GM19455 (cell line): ENCODE data around the gene PIK3C2A.
"Not testable (repeated sequence)": the region's sequence is repeated elsewhere in the genome, so short reads cannot be mapped to it uniquely, and the experiment has no call there.

ENCODE experiments used
- ATAC-seq: cut with Tn5 transposase; IDR thresholded peaks from one replicate; pipeline ENCODE4 v1.9.1; 2021; ENCODE audit not compliant: unreplicated experiment

Gene PIK3C2A, protein sequence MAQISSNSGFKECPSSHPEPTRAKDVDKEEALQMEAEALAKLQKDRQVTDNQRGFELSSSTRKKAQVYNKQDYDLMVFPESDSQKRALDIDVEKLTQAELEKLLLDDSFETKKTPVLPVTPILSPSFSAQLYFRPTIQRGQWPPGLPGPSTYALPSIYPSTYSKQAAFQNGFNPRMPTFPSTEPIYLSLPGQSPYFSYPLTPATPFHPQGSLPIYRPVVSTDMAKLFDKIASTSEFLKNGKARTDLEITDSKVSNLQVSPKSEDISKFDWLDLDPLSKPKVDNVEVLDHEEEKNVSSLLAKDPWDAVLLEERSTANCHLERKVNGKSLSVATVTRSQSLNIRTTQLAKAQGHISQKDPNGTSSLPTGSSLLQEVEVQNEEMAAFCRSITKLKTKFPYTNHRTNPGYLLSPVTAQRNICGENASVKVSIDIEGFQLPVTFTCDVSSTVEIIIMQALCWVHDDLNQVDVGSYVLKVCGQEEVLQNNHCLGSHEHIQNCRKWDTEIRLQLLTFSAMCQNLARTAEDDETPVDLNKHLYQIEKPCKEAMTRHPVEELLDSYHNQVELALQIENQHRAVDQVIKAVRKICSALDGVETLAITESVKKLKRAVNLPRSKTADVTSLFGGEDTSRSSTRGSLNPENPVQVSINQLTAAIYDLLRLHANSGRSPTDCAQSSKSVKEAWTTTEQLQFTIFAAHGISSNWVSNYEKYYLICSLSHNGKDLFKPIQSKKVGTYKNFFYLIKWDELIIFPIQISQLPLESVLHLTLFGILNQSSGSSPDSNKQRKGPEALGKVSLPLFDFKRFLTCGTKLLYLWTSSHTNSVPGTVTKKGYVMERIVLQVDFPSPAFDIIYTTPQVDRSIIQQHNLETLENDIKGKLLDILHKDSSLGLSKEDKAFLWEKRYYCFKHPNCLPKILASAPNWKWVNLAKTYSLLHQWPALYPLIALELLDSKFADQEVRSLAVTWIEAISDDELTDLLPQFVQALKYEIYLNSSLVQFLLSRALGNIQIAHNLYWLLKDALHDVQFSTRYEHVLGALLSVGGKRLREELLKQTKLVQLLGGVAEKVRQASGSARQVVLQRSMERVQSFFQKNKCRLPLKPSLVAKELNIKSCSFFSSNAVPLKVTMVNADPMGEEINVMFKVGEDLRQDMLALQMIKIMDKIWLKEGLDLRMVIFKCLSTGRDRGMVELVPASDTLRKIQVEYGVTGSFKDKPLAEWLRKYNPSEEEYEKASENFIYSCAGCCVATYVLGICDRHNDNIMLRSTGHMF (N-terminal part only)

DNA sequence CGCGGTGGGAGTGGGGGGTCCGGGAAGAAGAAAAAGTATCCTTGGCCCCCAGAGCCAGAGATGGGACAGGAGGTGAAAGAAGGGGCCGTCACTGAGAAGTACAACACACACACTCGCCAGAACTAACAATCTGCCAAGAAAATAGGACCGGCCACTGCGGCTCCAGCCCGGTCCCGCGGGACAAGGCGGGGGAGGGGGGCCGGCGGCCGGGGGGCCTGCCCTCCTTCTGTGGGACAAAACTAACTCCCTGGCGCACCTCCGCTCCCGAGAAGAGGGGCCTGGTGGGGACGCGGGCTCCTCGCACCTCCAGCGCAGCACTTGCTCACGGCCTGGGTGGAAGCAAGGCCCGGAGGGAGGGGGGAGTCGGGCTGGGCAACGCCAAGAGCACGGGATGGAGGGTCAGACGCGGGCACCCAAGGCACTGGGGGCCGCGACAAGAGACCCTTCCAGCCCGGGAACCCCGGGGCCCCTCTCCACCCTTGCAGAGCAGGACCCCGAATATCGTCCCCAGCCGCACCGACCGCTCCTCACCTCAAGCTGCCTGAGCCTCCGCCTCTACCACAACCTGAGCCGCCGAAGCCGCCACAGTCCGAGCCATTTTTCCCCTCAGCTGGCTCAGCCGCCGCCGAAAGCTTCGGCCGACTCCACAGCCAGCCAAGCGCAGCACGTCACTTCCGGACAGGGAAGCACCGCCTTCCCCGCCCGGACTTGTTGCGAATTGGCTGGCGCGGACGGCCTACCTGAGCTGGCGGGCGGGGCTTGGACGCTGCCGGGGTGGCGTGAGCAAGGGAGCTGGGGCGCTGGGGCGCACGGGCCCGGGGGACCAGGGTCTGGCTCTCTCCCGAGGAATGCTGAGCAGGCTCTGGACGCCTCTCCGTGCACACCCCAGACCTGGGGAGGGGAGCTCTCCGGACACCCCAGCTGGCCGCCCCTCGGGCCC, at the start of gene PIK3C2A:
TSS of gene PIK3C2A (minus strand) at position 670 of the 940 bp plus-strand sequence. CDS start 38,245 bp downstream, outside the sequence.
- ATAC-seq: peak; percentile 97

DNA sequence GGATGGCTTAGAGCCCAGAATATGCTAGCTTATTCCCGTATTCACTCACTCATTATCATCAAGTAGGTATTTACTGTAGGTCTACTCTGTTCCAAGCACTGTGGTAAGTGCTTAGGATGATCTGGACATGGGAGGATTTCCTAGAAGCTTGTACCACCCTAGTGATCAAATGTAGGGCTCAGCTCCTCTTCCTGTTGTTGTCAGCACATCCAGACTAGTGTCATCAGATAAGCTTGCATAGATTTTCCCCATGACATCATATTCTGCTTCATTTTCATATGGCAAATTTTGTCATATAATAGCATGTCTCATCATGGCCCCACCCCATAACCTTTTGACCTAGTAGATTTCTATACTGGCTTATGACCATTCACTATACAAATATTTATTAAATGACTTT, 49.4 kb upstream of the PIK3C2A start:
- ATAC-seq: no peak

DNA sequence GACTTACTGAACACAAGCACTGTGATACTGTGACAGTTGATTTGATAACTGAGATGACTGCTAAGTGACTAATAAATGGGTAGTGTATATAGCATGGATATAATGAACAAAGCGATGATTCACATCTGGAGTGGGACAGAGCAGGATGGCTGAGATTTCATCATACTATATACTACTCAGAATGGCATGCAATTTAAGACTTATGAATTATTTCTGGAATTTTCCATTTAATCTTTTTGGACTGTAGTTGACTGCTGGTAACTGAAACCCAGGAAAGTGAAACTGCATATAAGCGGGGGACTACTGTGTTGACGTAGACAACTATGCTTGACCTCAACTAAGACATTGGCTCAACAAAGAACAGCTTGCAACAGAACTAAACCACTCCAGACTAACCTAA, 48.7 kb upstream of the PIK3C2A start:
- ATAC-seq: no peak

DNA sequence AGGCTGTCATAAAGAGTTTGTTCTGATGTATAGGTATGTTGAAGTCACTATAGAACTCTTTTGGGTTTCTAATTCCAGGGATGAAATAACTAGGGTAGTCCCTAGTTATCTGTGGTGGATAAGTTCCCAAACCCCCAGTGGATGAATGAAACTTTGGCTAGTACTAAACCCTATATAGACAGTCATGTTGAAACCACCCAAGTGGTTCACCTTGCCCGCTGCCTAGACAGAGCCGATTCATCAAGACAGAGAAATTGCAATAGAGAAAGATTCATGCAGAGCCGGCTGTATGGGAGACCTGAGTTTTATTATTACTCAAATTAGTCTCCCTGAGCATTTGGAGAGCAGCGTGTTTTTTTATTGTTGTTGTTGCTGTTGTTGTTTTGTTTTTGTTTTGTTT, 44.9 kb upstream of the PIK3C2A start:
- ATAC-seq: no peak

DNA sequence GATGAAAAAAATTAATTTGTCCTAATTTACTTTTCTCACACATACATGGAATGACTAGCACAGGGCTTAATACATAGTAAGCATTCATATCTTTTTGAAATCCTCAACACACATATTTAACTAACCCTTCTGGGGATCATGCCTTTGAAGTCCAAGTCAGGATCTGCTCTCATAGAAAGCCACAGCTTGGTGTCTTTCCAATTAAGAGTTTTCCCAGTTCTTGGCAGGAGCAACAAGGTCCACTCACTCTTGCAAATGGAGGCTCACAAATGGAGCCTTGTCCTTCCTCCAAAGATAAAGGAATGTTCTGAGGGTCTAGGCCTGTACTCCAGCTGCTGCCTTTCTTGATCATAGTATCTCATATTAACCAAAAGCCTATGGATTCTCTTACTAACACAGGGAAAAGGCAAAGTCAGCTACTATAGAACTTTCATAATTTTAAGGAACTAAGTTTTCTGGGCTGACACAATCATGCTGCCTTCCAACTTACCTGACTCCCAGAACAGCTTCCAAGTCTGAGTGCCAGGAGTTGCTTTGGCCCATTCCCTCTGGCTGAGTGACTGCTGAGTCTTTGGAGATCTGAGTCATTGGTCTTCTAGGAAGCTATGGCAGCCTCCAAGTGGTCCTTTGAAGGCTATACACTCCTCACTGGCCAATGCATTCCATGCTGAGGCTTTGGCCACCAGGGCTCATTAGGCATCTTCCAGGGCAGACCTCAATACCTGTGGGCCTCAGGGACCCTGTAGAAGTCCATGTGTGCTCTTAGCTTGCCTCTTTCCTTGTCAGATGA, 43.0 kb upstream of the PIK3C2A start:
- no peak for ATAC-seq

DNA sequence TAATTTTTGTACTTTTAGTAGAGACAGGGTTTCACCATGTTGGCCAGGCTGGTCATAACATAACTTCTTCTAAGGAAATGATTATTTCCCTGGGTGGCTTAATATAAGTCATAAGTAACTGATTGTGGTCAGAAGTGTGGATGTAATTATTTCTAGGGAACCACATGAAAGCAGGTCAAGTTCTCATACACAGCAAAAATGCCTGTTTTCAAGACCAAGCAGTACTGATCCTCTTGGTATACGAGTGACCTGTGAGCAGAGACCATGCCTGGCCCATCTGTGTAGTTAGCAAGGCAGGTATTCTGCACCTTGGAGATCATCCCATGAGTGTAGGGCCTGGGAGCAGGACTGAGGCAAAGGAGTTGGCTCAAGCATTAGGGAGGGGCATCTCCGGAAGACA, 36.3 kb upstream of the PIK3C2A start:
- peak; percentile 62 for ATAC-seq

DNA sequence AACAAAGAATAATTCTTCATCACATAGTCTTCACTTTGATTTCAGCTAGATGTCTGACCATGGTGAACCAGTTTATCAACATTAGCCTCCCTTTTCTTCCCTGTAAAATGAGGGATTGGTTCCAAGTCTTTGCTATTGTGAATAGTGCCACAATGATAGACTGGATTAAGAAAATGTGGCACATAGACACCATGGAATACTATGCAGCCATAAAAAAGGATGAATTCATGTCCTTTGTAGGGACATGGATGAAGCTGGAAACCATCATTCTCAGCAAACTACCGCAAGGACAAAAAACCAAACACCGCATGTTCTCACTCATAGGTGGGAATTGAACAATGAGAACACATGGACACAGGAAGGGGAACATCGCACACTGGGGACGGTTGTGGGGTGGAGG, 35.2 kb upstream of the PIK3C2A start:
- not testable (repeated sequence) for ATAC-seq

DNA sequence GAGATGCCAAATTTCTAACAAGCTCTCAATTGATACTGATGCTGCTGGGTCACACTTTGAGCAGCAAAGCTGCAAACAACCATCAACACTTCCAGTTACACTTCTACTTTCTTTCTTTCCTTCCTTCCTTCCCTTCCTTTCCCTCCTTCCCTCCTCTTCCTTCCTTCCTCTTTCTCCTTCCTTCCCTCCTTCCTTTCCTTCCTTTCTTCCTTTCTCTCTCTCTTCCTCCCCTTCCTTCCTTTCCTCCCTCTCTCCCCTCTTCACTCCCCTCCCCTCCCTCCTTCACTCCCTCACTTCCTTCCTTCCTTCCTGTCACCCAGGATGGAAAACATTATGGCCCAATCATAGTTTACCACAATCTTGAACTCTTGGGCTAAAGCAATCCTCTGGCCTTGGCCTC, 33.0 kb upstream of the PIK3C2A start:
- ATAC-seq: no peak

DNA sequence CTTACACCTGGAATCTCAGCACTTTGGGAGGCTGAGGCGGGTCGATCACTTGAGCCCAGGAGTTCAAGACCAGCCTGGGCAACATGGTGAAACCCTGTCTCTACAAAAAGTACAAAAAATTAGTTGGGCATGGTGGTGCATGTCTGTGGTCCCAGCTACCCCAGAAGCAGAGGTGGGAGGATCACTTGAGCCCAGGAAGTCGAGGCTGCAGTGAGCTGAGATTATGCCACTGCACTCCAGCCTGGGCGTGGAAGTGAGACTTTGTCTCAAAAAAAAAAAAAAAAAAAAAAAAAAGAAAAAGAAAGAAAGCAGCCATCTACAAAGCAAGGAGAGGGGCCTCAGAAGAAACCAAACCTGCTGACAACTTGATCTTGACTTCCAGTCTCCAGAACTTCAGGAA, 32.1 kb upstream of the PIK3C2A start:
- not testable (repeated sequence) for ATAC-seq

DNA sequence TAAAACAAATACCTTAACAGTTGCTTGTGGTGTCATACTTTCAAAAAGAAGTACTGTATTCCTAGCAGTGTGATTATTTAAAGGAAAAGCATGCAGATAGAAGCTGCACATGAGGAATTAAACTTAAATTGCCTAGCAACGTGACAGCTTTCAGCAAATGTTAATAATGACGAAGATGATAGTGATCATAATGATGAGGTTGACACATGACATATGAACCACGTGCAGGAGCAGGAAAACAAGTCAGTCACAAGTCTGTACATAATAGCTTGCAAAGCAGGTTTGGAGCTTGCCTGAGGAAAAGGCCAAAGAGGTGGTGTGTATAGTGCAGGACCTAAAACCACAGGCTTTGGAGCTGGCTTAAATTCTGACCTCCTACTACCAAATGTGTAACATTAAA, 30.6 kb upstream of the PIK3C2A start:
- no peak for ATAC-seq

DNA sequence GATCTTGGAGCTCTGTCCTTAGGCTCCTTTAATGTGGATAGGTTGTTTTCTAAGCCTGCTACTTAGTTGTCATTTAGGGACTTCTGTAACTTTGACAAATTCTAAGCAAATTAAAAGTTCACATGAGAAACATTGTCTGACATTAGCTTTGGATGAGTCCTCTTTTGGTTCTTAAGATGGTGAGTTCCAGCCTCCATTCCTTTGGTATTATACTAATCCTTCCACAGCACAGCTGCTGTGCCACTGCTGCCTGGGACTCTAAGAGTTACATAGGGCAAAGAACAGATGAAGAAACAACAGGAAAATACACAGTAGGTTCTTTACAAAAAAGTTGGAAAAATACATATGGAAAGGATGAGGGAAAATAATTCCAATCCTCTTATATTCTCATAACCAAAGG, 25.3 kb upstream of the PIK3C2A start:
- no peak for ATAC-seq

DNA sequence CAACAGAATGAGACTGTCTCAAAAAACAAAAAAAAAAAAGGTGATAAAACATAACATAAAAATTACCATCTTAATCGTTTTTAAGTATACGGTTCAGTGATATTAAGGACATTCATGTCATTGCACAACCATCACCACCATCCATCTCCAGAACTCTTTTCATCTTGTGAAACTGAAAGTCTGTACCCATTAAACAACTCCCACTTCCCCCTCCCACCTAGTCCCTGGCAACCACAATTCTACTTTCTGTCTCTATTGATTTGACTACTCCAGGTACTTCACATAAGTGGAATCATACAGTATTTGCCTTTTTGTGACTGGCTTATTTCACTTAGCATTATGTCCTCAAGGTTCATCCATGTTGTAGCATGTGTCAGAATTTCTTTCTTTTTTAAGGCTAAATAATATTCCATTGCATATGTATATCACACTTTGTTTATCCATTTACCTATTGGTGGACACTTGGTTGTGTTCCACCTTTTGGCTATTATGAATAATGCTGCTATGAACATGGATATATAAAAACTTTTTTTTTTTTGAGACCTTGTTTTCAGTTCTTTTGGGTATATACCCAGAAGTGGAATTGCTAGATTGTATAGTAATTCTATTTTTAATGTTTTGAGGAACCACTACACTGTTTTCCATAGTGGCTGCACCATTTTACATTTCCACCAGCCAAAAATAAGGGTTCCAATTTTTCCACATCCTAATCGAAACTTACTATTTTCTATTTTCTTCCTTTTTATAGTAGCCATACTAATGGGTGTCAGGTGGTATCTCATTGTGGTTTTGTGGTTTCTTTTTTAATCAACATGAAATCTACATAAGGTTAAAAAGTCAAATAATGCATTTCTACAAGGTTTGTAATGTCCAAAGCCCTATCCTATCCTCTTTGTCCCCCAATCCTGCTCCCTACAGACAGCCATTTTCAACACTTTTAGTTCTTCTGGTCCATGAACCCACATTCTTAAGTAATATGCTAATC, 23.4 kb upstream of the PIK3C2A start:
- peak; percentile 89 for ATAC-seq

DNA sequence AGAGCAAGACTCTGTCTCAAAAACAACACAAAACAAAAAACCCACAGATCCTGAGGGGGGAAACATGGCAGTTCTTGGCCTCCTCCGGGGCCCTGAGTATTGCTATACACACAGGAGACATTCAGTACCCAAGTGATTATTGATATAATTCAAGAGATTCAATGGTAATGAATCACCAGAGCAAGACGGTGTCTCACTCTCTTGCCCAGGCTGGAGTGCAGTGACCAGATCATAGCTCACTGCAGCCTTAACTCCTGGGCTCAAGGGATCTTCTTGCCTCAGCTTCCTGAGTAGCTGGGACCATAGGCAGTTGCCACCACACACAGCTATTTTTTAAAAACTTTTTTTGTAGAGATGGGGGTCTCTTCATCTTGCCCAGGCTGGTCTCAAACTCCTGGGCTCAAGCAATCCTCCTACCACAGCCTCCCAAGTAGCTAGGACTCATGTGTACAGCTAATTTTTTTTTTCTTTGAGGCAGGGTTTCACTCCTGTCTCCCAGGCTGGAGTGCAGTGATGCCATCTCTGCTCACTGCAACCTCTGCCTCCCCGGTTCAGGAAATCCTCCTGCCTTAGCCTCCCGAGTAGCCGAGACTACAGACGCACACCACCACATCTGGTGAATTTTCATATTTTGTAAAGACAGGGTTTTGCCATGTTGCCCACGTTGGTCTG, 21.8 kb upstream of the PIK3C2A start:
- no peak for ATAC-seq

DNA sequence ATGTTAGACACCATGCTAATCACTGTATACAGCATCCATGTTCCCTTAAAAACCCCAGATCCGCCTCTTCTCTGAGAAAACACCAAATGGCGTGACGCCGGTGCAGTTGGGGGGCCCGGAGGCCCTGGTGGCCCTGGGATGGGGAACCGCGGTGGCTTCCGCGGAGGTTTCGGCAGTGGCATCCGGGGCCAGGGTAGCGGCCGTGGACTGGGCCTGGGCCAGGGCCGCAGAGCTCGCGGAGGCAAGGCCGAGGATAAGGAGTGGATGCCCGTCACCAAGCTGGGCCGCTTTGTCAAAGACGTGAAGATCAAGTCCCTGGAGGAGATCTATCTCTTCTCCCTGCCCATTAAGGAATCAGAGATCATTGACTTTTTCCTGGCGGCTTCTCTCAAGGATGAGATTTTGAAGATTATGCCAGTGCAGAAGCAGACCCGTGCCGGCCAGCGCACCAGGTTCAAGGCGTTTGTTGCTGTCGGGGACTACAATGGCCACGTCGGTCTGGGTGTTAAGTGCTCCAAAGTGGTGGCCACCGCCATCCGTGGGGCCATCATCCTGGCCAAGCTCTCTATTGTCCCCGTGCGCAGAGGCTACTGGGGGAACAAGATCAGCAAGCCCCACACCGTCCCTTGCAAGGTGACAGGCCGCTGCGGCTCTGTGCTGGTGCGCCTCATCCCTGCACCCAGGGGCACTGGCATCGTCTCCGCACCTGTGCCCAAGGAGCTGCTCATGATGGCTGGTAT, 20.6 kb upstream of the PIK3C2A start:
- not testable (repeated sequence) for ATAC-seq

DNA sequence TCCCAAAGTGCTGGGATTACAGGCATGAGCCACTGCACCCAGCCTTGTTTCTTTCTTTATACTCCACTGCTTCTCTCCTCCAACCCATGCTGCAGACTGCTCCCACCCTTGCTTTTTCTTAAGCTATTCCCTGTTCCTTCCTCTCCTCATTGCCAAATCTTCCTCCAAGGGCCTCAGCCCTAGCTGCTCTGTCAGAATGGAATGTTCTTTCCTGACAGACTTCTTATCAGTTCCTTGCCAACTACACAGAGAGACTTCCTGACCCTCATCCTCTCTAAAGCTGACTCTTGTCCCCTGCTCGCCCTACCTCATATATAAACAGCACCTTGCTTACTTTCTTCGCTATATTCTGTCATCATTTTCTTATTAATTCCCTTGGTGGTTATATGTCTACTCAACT, 16.9 kb upstream of the PIK3C2A start:
- ATAC-seq: no peak

DNA sequence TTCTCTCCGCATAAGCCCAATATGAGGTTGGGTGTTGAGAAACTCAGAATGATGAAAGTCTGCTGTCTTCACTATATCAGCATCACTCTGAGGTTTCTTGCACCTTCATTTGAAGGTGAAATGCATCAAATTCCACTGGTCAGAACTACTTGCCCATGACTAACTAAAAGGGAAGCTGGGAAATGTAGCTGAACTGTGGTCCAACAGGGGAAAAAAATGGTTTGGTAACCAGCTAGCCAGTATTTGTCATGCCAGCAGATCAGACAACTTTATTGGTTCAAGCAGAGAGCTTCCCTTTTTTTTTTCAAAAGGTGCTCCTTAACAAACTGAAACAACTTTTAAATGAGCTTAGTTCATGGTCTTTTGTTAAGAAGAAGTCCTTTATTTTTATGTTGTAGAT, 14.2 kb upstream of the PIK3C2A start:
- ATAC-seq: no peak

DNA sequence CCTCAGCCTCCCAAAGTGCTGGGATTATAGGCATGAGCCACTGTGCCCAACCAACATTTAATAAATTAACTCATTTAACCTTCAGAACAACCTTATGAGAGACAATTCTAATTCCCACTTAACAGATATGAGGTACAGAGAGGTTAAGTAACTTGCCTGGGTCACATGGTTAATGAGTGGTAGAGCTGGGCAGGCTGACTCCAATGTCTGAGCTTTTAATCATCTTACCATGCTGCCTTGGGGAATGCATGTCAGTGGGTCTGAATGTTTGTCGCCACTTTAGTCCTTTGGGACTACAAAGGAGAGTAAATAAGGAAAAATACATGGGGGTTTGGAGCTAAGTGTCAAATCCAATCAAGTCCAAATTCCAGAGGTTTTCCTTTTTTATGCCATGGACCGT, 11.2 kb upstream of the PIK3C2A start:
- ATAC-seq: no peak
